HCT116 (cell line): Measurements from ENCODE around the gene STPG2. TPM values are rescaled to one million over a fixed set of nuclear protein-coding genes. Genes with fewer than 3 reads are reported as not detected.
A peak's percentile ranks its signal among the peaks of the same experiment; 100 is the strongest.

Source experiments
- ATAC-seq: fragments of 200-7000 bp; cut with Tn5 transposase; 2 replicates; pipeline ENCODE4 v1.9.1; 2020; ENCODE audit warnings: mild to moderate bottlenecking, moderate library complexity
- BruUV-seq: library from RNA; stranded (reverse); fragments of 400-500 nt; replicated peaks from 2 replicates; lab custom pipeline; 2021; lab: Mats Ljungman, UMichigan
- CTCF ChIA-PET: fragments of 300-600 bp; sonication (Branson Sonifier 250); formaldehyde crosslinking; loops from one replicate; lab custom pipeline; 2021; ENCODE audit warnings: antibody characterized with exemption; lab: Charles Lee
- POLR2A ChIA-PET: fragments of 300-600, 350-600 bp; sonication (Branson Sonifier 250); formaldehyde crosslinking; loops from one replicate; lab custom pipeline; 2021; ENCODE audit warnings: antibody characterized with exemption; lab: Charles Lee
- RAD21 ChIA-PET, 2 experiments: fragments of 300-600 bp; sonication (Branson Sonifier 250); formaldehyde crosslinking; loops; one replicate each; lab custom pipeline; 2023; ENCODE audit warnings: low total read pairs in 2 of 2; ENCODE audit not compliant: uncharacterized antibody in 2 of 2, unreplicated experiment in 2 of 2, low non-redundant PET in 1 of 2; lab: Charles Lee
- DNase-seq: peaks from one replicate; pipeline ENCODE4 v3.0.0-alpha.2; 2010; ENCODE audit warnings: low read depth, low spot score
- H2AFZ ChIP-seq: fragments of 200-600 bp; shearing (Covaris generic), sonication (generic); 2 replicates; pipeline ENCODE4 v1.6.1; 2017; ENCODE audit warnings: low read depth, mixed run types, mixed read lengths, antibody characterized with exemption, low read length; ENCODE audit not compliant: poor library complexity, severe bottlenecking
- H3K27ac ChIP-seq: 2 replicates; pipeline ENCODE4 v1.5.1; 2012; ENCODE audit warnings: low read depth, low read length
- H3K27me3 ChIP-seq: fragments of 200-600 bp; sonication (generic); 2 replicates; pipeline ENCODE4 v1.6.1; 2016; ENCODE audit warnings: mixed run types, low read length, mixed read lengths; ENCODE audit not compliant: insufficient read depth
- H3K36me3 ChIP-seq, 2 experiments: fragments of 200-500 bp in 1 of 2; fragments of 200-600 bp in 1 of 2; sonication (Bioruptor generic) in 1 of 2; sonication (generic) in 1 of 2; 2 replicates each; pipeline versions ENCODE4 v1.5.1 to v1.6.1; 2014 to 2016; ENCODE audit warnings: low read length in 2 of 2, inconsistent platforms in 1 of 2, mixed read lengths in 1 of 2, mixed run types in 1 of 2; ENCODE audit not compliant: insufficient read depth in 2 of 2, control insufficient read depth in 1 of 2
- H3K4me1 ChIP-seq, 2 experiments: fragments of 200-600 bp in 1 of 2; sonication (generic) in 1 of 2; 2 replicates each; pipeline versions ENCODE4 v1.5.1 to v1.6.1; 2012 to 2017; ENCODE audit warnings: low read length in 2 of 2, inconsistent platforms in 1 of 2, mild to moderate bottlenecking in 1 of 2, mixed read lengths in 1 of 2, mixed run types in 1 of 2, moderate library complexity in 1 of 2; ENCODE audit not compliant: insufficient read depth in 2 of 2, control insufficient read depth in 1 of 2
- H3K4me2 ChIP-seq: fragments of 200-600 bp; sonication (generic); 2 replicates; pipeline ENCODE4 v1.6.1; 2017; ENCODE audit warnings: mixed run types, low read length, mixed read lengths
- H3K4me3 ChIP-seq, 2 experiments: fragments of 200-600 bp in 1 of 2; sonication (generic) in 1 of 2; replicated peaks in 1 of 2; 2 replicates each; pipeline ENCODE4 v1.5.1; 2011 to 2016; ENCODE audit warnings: low read length in 2 of 2, control low read depth in 1 of 2, low read depth in 1 of 2, mild to moderate bottlenecking in 1 of 2, mixed read lengths in 1 of 2, mixed run types in 1 of 2
- H3K79me2 ChIP-seq: fragments of 200-600 bp; sonication (generic); 2 replicates; pipeline ENCODE4 v1.6.1; 2017; ENCODE audit warnings: mild to moderate bottlenecking, mixed run types, low read length, moderate library complexity, mixed read lengths; ENCODE audit not compliant: insufficient read depth
- H3K9ac ChIP-seq: fragments of 200-600 bp; sonication (generic); 2 replicates; pipeline ENCODE4 v1.6.1; 2016; ENCODE audit warnings: low read length, mixed read lengths
- H3K9me2 ChIP-seq: fragments of 200-600 bp; sonication (generic), shearing (Covaris generic); 2 replicates; pipeline ENCODE4 v1.6.1; 2017; ENCODE audit warnings: mixed run types, mild to moderate bottlenecking, moderate library complexity; ENCODE audit not compliant: insufficient read depth
- H3K9me3 ChIP-seq, 2 experiments: fragments of 200-500 bp in 1 of 2; fragments of 200-600 bp in 1 of 2; sonication (Bioruptor generic) in 1 of 2; sonication (generic) in 1 of 2; 2 replicates each; pipeline ENCODE4 v1.6.1; 2014 to 2017; ENCODE audit warnings: low read length in 2 of 2, mixed read lengths in 2 of 2, inconsistent platforms in 1 of 2, low read depth in 1 of 2, mild to moderate bottlenecking in 1 of 2, mixed run types in 1 of 2, moderate library complexity in 1 of 2; ENCODE audit not compliant: control insufficient read depth in 1 of 2, insufficient read depth in 1 of 2
- H4K20me1 ChIP-seq: fragments of 200-600 bp; sonication (generic), shearing (Covaris generic); 2 replicates; pipeline ENCODE4 v1.6.1; 2017; ENCODE audit warnings: mixed run types, mild to moderate bottlenecking, moderate library complexity; ENCODE audit not compliant: insufficient read depth
- CEBPB ChIP-seq: IDR thresholded peaks from 2 replicates; pipeline ENCODE4 v1.6.1; 2012; ENCODE audit warnings: low read depth
- EGR1 ChIP-seq: IDR thresholded peaks from 2 replicates; pipeline ENCODE4 v1.6.1; 2012; ENCODE audit warnings: low read depth
- ELF1 ChIP-seq: IDR thresholded peaks from 2 replicates; pipeline ENCODE4 v1.6.1; 2012; ENCODE audit warnings: low read depth, borderline replicate concordance
- EZH2 ChIP-seq: fragments of 200-600 bp; sonication (generic); IDR thresholded peaks from 2 replicates; pipeline ENCODE4 v1.6.1; 2017; ENCODE audit warnings: antibody characterized with exemption, mixed run types
- FOSL1 ChIP-seq: IDR thresholded peaks from 2 replicates; pipeline ENCODE4 v1.6.1; 2012; ENCODE audit warnings: low read depth
- JUND ChIP-seq: IDR thresholded peaks from 2 replicates; pipeline ENCODE4 v1.6.1; 2012
- RAD21 ChIP-seq: IDR thresholded peaks from 2 replicates; pipeline ENCODE4 v1.6.1; 2012; ENCODE audit warnings: low read depth, mild to moderate bottlenecking
- REST ChIP-seq: IDR thresholded peaks from 2 replicates; pipeline ENCODE4 v1.6.1; 2012; ENCODE audit warnings: low read depth
- SIN3A ChIP-seq: IDR thresholded peaks from 2 replicates; pipeline ENCODE4 v1.6.1; 2012; ENCODE audit warnings: low read depth
- SP1 ChIP-seq: IDR thresholded peaks from 2 replicates; pipeline ENCODE4 v1.6.1; 2012; ENCODE audit warnings: low read depth
- SRF ChIP-seq: IDR thresholded peaks from 2 replicates; pipeline ENCODE4 v1.6.1; 2012; ENCODE audit warnings: low read depth
- TCF7L2 ChIP-seq: IDR thresholded peaks from 2 replicates; pipeline ENCODE4 v1.7.0; 2011; ENCODE audit warnings: borderline replicate concordance, inconsistent platforms; ENCODE audit not compliant: insufficient read depth, insufficient read length; ENCODE audit errors: extremely low read depth
- YY1 ChIP-seq: IDR thresholded peaks from 2 replicates; pipeline ENCODE4 v1.6.1; 2011; ENCODE audit warnings: low read length, low read depth, moderate library complexity, mild to moderate bottlenecking; ENCODE audit not compliant: insufficient replicate concordance; ENCODE audit errors: extremely low read depth
- ZFX ChIP-seq: fragments of 450-650 bp; IDR thresholded peaks from 2 replicates; pipeline ENCODE4 v1.6.1; 2017
- intact Hi-C: fragments of 100-400 bp; cut with micrococcal nuclease; formaldehyde crosslinking; loops from 2 replicates; pipeline ENCODE4 v1.10.0; 2022
- total RNA-seq: library from RNA; stranded (reverse); gene quantifications from one replicate; pipeline ENCODE4 v1.2.1, GENCODE V29; 2021; ENCODE audit not compliant: unreplicated experiment
- TF ChIP-seq, protein P1 (sequence below): IDR thresholded peaks from 2 replicates; pipeline ENCODE4 v1.6.1; 2012
- TF ChIP-seq, protein P2 (sequence below): IDR thresholded peaks from 2 replicates; pipeline ENCODE4 v1.6.1; 2012

The STPG2 gene
- total RNA-seq, 1 experiment from 2014 or later, result not detected

DNA sequence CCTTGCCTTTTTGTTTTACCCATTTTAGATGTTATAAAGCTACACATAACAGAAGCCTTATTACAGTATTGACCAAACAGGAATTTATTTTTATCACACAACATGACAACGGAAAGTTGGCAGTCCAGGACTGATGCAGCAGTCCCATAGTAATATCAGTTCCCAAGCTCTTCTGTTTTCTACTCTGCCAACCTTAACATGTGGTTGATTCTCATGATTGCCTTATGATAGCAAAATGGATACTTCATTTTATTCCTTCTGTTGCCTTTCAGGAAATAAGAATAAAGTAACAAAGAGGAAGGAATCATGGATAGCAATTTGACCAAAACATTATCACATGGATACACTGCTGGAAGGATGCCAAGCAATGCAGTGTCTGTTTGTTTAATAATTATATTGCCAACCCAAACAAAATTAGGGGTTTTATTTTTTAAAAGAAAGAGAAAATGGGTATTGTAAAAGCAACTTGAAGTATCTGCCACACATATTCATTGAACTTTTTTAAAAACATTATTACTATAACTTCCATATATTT lies 275.7 kb downstream of the STPG2 start:
- no peaks in the 10 kb centered on the region for H3K9me3 ChIP-seq
- ATAC-seq (no peak), DNase-seq (no peak)
- RAD21 ChIA-PET, result no interaction called here
- no peaks in the 10 kb centered on the region for H3K4me1 ChIP-seq
- no peak overlapping the region for H3K4me3 ChIP-seq
- no peak overlapping the region for H3K4me2 ChIP-seq
- no peaks in the 10 kb centered on the region for H3K36me3 ChIP-seq
- no peak overlapping the region for H2AFZ ChIP-seq
- no peaks in the 10 kb centered on the region for H3K27me3 ChIP-seq
- CTCF ChIA-PET, result no interaction called here
- H4K20me1 ChIP-seq, result no peaks in the 10 kb centered on the region
- no peak overlapping the region for H3K9ac ChIP-seq
- H3K9me2 ChIP-seq, result no peaks in the 10 kb centered on the region
- no peak overlapping the region for H3K27ac ChIP-seq
- intact Hi-C loops, result no loop called here
- POLR2A ChIA-PET, result no interaction called here
- BruUV-seq, result no TSS peak
- H3K79me2 ChIP-seq, result no peaks in the 10 kb centered on the region
- TF ChIP-seq ZFX (no peak), EGR1 (no peak), RAD21 (no peak), TCF7L2 (no peak)
- TF ChIP-seq, all 23 proteins: peak for 0

- no TSS peak for BruUV-seq
- Histone ChIP-seq H2AFZ (peak overlapping the region; percentile 51), H3K4me2 (no peak overlapping the region), H4K20me1 (no peaks in the 10 kb centered on the region), H3K9me2 (no peaks in the 10 kb centered on the region), H3K4me1 (no peaks in the 10 kb centered on the region), H3K9ac (no peak overlapping the region), H3K36me3 (no peaks in the 10 kb centered on the region), H3K79me2 (no peaks in the 10 kb centered on the region)
- ChIA-PET POLR2A (no interaction called here), RAD21 (no interaction called here)
- DNase-seq (no peak), ATAC-seq (no peak)
- intact Hi-C loops, result no loop called here
- no peak for TF ChIP-seq ELF1
- TF ChIP-seq TCF7L2, result no peak
- TF ChIP-seq EZH2, result no peak
- no peak for TF ChIP-seq YY1
- TF ChIP-seq ZFX, result no peak
- no peak for TF ChIP-seq RAD21
- no peak for TF ChIP-seq EGR1
- TF ChIP-seq, protein P1, sequence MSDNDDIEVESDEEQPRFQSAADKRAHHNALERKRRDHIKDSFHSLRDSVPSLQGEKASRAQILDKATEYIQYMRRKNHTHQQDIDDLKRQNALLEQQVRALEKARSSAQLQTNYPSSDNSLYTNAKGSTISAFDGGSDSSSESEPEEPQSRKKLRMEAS, result no peak
- TF ChIP-seq CEBPB, result no peak
- no peak for TF ChIP-seq JUND
- TF ChIP-seq SP1, result no peak
- TF ChIP-seq SRF, result no peak
- no peak for TF ChIP-seq REST
- TF ChIP-seq, protein P2, sequence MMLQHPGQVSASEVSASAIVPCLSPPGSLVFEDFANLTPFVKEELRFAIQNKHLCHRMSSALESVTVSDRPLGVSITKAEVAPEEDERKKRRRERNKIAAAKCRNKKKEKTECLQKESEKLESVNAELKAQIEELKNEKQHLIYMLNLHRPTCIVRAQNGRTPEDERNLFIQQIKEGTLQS, result no peak
- no peak for TF ChIP-seq SIN3A
- no peak for TF ChIP-seq FOSL1
- TF ChIP-seq, all 23 proteins: peak for 0
- Histone ChIP-seq H3K9me3 (no peaks in the 10 kb centered on the region), H3K4me3 (no peak overlapping the region), H3K27ac (no peak overlapping the region), H3K27me3 (no peaks in the 10 kb centered on the region)
- CTCF ChIA-PET, result no interaction called here
Measured at GRCh38 chr4:97866821-97867556, 276.3 kb downstream of the STPG2 start.
